Right atrium auricular region (tissue), 2 donors: Measurements from ENCODE around the gene COL17A1. TPM values are rescaled to one million over a fixed set of nuclear protein-coding genes. Genes with fewer than 3 reads are reported as not detected.

Experiments used
- DNase-seq: peaks from one replicate; pipeline ENCODE4 v3.0.0-alpha.2; 2019; ENCODE audit warnings: low spot score
- H3K27ac ChIP-seq, 2 donors: fragments of 200-600 bp; sonication (generic); 1 replicate in 1 of 2; 2 replicates in 1 of 2; pipeline ENCODE4 v1.5.1; 2016 to 2019
- H3K27me3 ChIP-seq, 2 donors: fragments of 200-600 bp; sonication (generic); one replicate each; pipeline versions ENCODE4 v1.5.1 to v1.6.0; 2017 to 2019
- H3K36me3 ChIP-seq: fragments of 200-600 bp; sonication (generic); one replicate; pipeline ENCODE4 v1.5.1; 2016
- H3K4me1 ChIP-seq, 2 donors: fragments of 200-600 bp; sonication (generic); one replicate each; pipeline versions ENCODE4 v1.5.1 to v1.6.0; 2017 to 2019
- H3K4me3 ChIP-seq, 2 donors: fragments of 200-600 bp; sonication (generic); 1 replicate in 1 of 2; 2 replicates in 1 of 2; pipeline ENCODE4 v1.5.1; 2017 to 2019; ENCODE audit warnings: mild to moderate bottlenecking in 1 of 2, moderate library complexity in 1 of 2
- H3K9me3 ChIP-seq, 2 donors: fragments of 200-600 bp; sonication (generic); one replicate each; pipeline ENCODE4 v1.5.1; 2019
- CTCF ChIP-seq, 2 donors: fragments of 200-600 bp; sonication (generic); IDR thresholded peaks; one replicate each; pipeline ENCODE4 v1.5.1; 2019; ENCODE audit warnings: antibody characterized with exemption in 2 of 2
- total RNA-seq, 2 donors: library from RNA; depleted of rRNA; stranded (reverse); fragments of >200 nt; gene quantifications; one replicate each; pipeline ENCODE4 v1.1.0, GENCODE V29; 2016

COL17A1 gene
- total RNA-seq, 2 donors from 2014 or later = 0.26 to 6.2 TPM

DNA sequence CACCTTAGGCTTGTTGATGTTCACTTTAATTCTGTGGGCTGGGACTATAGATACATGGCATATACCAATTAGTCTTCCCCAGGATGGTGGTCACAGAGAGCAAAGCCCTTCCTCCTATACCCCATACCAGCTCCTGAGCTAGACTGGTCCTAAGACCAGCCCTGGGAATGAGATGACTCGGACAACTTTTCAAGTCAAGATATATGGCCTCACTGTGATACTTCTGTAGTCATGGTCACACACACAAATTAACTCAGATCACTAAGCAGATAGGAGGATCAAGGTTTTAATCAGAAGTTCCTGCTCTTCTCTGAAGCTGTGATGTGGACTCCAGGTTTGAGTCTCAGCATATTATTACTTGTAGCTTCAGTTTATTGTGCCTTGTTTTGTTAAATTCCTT is 65.7 kb downstream of the COL17A1 start:
- Histone ChIP-seq H3K4me3 (no peak overlapping the region), H3K4me1 (peaks cover 0 to 4% of the 10 kb centered on the region in 2 donors), H3K36me3 (peaks cover 83% of the 10 kb centered on the region), H3K27ac (no peak overlapping the region), H3K9me3 (no peaks in the 10 kb centered on the region), H3K27me3 (no peaks in the 10 kb centered on the region)
- no peak for DNase-seq
- no peak for TF ChIP-seq CTCF (IDR thresholded peaks at IDR 0.05)

DNA sequence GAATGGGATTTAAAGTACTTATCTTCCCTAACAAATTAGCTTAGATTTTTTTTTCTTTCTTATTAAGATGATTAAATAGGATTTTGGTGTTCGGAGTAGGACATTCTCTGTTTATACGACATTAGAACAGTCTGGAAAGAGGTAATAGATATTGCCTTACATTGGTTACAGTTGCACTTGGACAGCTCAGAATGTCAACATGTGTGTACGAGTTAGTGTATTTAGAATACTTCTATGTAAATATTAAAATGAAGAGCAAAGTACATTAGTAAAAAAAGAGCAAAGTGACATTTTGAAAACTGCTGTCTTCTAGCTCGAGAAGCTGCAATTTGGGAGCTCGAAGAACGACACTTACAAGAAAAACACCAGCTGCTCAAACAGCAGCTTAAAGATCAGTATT is 67.2 kb downstream of the COL17A1 start:
- no peaks in the 10 kb centered on the region for H3K27me3 ChIP-seq
- peaks cover 77% of the 10 kb centered on the region for H3K36me3 ChIP-seq
- no peaks in the 10 kb centered on the region for H3K4me1 ChIP-seq
- no peak overlapping the region for H3K27ac ChIP-seq
- no peak for DNase-seq
- no peaks in the 10 kb centered on the region for H3K9me3 ChIP-seq
- no peak overlapping the region for H3K4me3 ChIP-seq
- no peak for TF ChIP-seq CTCF (IDR thresholded peaks at IDR 0.05)

DNA sequence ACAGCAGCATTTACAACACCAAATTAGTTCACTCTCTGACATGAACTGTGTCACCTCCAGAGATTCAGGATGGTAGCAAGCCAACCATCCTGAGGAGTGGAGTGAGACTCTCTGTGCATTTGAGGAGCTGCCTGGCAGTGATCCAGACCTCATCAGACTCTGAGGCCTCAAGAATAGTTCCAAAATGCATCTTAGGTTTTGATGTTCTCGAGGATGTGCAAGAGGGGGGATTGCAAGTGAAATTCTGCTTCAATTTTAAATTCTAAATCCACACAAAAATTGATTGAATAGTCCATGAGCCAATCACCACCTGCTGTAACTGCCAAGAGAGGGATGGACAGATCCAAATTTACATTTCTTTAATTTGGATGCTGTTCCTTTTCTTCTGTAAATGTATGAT is 69.0 kb downstream of the COL17A1 start:
- H3K27ac ChIP-seq = no peak overlapping the region
- no peaks in the 10 kb centered on the region for H3K27me3 ChIP-seq
- H3K36me3 ChIP-seq = peaks cover 64% of the 10 kb centered on the region
- H3K9me3 ChIP-seq = no peaks in the 10 kb centered on the region
- DNase-seq = no peak
- no peak for TF ChIP-seq CTCF (IDR thresholded peaks at IDR 0.05)
- no peak overlapping the region for H3K4me3 ChIP-seq
- H3K4me1 ChIP-seq = no peaks in the 10 kb centered on the region

DNA sequence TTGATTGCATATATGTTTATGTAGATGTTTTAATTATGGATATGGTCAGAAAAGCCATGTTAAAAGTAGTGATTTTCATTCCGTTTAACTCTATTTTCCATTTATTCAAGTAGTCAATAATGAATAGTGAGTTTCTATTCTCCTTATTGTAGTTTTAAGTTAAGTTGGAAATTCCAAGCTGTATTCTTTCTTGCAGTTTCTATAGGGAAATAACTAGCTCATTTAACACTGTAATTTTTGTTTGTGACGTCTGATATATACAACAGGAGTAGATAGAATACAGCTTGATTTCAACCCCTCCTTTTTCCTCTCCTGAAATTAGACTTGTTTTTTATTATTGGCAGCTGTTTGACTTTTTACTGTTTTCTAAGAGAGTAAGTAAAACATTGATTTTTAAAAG is 71.5 kb downstream of the COL17A1 start:
- Histone ChIP-seq H3K4me3 (no peak overlapping the region), H3K9me3 (no peaks in the 10 kb centered on the region), H3K4me1 (no peaks in the 10 kb centered on the region), H3K27ac (no peak overlapping the region), H3K27me3 (no peaks in the 10 kb centered on the region), H3K36me3 (peaks cover 50% of the 10 kb centered on the region)
- no peak for TF ChIP-seq CTCF (IDR thresholded peaks at IDR 0.05)
- no peak for DNase-seq

DNA sequence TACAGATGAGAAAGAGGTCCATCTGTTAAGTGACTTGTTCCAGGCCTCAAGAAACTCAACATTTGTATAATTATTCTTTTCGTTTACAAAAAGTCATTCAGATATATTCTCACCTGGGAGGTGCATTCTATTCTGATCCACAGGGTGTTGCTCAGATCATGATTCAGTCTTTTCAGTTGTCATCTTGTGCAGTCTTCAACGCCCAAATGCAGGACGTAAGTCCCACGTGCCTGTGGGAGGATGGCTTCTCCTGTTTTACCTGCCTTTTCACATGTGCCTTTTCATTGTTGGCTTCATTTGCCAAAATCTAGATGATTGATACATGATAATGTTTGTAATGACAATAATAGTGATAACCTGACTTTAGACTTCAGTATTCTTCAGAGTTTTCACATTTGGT is 72.2 kb downstream of the COL17A1 start:
- no peak for TF ChIP-seq CTCF (IDR thresholded peaks at IDR 0.05)
- peaks cover 51% of the 10 kb centered on the region for H3K36me3 ChIP-seq
- H3K9me3 ChIP-seq = no peaks in the 10 kb centered on the region
- H3K4me1 ChIP-seq = no peaks in the 10 kb centered on the region
- no peak overlapping the region for H3K27ac ChIP-seq
- no peak for DNase-seq
- H3K4me3 ChIP-seq = no peak overlapping the region
- no peaks in the 10 kb centered on the region for H3K27me3 ChIP-seq

DNA sequence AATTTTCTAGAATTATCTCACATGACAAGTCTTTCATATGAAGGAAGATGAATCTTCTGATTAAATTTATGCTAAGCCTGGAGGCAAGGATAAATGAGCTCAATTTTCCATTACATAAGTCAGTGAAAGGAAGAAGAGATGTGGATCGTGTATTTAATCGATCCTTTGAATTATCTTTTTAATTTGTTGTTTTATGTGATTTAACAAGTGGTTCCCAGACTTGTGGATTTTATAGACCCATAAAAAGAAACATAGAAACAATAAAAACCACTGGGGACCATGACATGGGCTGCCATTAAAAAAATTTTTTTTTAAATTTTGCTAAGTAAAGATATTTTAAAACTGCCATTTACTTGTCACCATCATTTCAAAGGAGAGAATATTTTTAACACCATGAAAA is 73.8 kb downstream of the COL17A1 start:
- DNase-seq = no peak
- no peaks in the 10 kb centered on the region for H3K4me1 ChIP-seq
- no peak for TF ChIP-seq CTCF (IDR thresholded peaks at IDR 0.05)
- peaks cover 43% of the 10 kb centered on the region for H3K36me3 ChIP-seq
- no peaks in the 10 kb centered on the region for H3K9me3 ChIP-seq
- H3K27ac ChIP-seq = no peak overlapping the region
- no peak overlapping the region for H3K4me3 ChIP-seq
- no peaks in the 10 kb centered on the region for H3K27me3 ChIP-seq
